H1 (cell line): Measurements from ENCODE around the gene ZNF184. TPM values are rescaled to one million over a fixed set of nuclear protein-coding genes. Genes with fewer than 3 reads are reported as not detected.

Experiments
- ASH2L ChIP-seq: fragments of 200-600, 300-600 bp; sonication (generic); IDR thresholded peaks from one replicate; pipeline ENCODE4 v1.7.1; 2017; ENCODE audit warnings: low read length
- JUND ChIP-seq: IDR thresholded peaks from 2 replicates; pipeline ENCODE4 v1.6.1; 2011; ENCODE audit warnings: mild to moderate bottlenecking, improper control_type of control experiment, low read length
- SIN3A ChIP-seq, 2 experiments: IDR thresholded peaks in 1 of 2; conservative IDR thresholded peaks in 1 of 2; 2 replicates each; pipeline ENCODE4 v1.6.1; 2011 to 2012; ENCODE audit warnings: low read length in 2 of 2, improper control_type of control experiment in 1 of 2, low read depth in 1 of 2, mild to moderate bottlenecking in 1 of 2
- SUZ12 ChIP-seq: fragments of 200-600 bp; sonication (generic); IDR thresholded peaks from 2 replicates; pipeline ENCODE4 v1.6.1; 2012; ENCODE audit warnings: mild to moderate bottlenecking, inconsistent platforms, low read length, moderate library complexity, mixed read lengths
- TAF1 ChIP-seq: IDR thresholded peaks from 2 replicates; pipeline ENCODE4 v1.6.1; 2011; ENCODE audit warnings: mild to moderate bottlenecking, low read depth, low read length
- TAF7 ChIP-seq: optimal IDR thresholded peaks from 2 replicates; pipeline ENCODE3; 2011; ENCODE audit warnings: low read depth, mild to moderate bottlenecking, inconsistent platforms, low read length, moderate library complexity, borderline replicate concordance
- TEAD4 ChIP-seq: IDR thresholded peaks from 2 replicates; pipeline ENCODE4 v1.6.1; 2012; ENCODE audit warnings: low read depth, low read length, inconsistent platforms, mixed read lengths
- ZNF274 ChIP-seq: IDR thresholded peaks from 2 replicates; pipeline ENCODE4 v1.7.0; 2012; ENCODE audit warnings: low read length, borderline replicate concordance; ENCODE audit errors: extremely low read depth
- polyA plus RNA-seq, 7 experiments: library from polyadenylated mRNA; depleted of rRNA in 3 of 7; stranded (reverse) in 5 of 7; unstranded in 2 of 7; fragments of >200 nt in 5 of 7; fragments of 200-250 nt in 2 of 7; gene quantifications; 1 replicate in 5 of 7; 2 replicates in 1 of 7; 4 replicates in 1 of 7; pipeline versions ENCODE4 v1.2.1 to v1.2.3, GENCODE V29; 2011 to 2013; ENCODE audit warnings: missing spikeins in 2 of 7, mixed read lengths in 2 of 7
- total RNA-seq: library from RNA; stranded (reverse); fragmentation: NEBNext Ultra II Directional; extraction: Animal tissue kit (Norgen Biotek cat#: 25700); gene quantifications from 2 replicates; pipeline ENCODE4 v1.2.1, GENCODE V29; 2021
- TF ChIP-seq, protein P1 (sequence below): fragments of 300-600 bp; sonication (generic); IDR thresholded peaks from 2 replicates; pipeline ENCODE4 v1.7.1; 2012; ENCODE audit warnings: low read length, moderate library complexity, mild to moderate bottlenecking, inconsistent platforms; ENCODE audit not compliant: insufficient replicate concordance

The ZNF184 gene
- total and polyA plus RNA-seq, 2 of the 8 experiments (the other 6 are each of a cell fraction or from before 2014, with no cell fraction given), result 1.9 to 12.3 TPM

DNA sequence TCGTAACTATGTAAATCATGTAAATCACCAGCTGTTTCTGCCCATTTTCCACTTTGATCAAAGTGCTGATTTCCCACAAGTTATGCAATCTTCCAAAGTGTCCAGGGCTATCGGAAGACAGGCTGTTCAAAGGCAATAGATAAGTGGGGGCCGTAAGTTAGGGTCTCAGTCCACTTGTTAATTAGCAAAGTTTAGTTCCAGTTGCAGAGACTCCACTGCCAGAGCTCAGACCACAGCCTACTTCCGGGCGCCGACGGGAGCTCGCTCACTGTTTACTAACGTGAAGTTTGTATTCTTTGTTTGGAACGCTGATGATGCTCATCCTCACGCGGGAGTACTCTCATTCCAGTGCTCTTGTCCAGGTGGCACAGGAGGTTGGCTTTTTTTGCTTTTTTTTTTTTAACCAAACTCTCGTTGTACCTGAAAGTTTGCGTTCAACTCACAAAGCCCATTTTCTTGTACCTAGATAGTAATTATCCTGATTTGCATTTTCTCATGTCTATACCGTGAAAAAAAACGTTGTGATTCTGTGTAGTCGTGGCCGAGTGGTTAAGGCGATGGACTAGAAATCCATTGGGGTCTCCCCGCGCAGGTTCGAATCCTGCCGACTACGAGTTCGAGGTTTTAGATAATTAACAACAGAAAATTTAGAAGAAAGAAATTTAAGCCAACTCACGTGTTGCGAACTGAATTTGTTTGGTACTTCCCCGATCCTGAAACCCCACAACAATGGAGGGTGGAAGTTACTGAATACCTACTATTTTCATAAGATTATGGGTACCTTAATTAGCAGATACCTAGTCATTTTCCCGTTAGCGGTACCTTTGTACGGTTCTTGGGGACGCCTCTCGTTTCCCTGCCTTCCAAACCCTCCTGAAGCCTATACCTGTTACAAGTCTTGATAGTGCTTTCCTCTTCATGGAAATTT is 29.9 kb upstream of the ZNF184 start (continued):
- TF ChIP-seq, protein P1, sequence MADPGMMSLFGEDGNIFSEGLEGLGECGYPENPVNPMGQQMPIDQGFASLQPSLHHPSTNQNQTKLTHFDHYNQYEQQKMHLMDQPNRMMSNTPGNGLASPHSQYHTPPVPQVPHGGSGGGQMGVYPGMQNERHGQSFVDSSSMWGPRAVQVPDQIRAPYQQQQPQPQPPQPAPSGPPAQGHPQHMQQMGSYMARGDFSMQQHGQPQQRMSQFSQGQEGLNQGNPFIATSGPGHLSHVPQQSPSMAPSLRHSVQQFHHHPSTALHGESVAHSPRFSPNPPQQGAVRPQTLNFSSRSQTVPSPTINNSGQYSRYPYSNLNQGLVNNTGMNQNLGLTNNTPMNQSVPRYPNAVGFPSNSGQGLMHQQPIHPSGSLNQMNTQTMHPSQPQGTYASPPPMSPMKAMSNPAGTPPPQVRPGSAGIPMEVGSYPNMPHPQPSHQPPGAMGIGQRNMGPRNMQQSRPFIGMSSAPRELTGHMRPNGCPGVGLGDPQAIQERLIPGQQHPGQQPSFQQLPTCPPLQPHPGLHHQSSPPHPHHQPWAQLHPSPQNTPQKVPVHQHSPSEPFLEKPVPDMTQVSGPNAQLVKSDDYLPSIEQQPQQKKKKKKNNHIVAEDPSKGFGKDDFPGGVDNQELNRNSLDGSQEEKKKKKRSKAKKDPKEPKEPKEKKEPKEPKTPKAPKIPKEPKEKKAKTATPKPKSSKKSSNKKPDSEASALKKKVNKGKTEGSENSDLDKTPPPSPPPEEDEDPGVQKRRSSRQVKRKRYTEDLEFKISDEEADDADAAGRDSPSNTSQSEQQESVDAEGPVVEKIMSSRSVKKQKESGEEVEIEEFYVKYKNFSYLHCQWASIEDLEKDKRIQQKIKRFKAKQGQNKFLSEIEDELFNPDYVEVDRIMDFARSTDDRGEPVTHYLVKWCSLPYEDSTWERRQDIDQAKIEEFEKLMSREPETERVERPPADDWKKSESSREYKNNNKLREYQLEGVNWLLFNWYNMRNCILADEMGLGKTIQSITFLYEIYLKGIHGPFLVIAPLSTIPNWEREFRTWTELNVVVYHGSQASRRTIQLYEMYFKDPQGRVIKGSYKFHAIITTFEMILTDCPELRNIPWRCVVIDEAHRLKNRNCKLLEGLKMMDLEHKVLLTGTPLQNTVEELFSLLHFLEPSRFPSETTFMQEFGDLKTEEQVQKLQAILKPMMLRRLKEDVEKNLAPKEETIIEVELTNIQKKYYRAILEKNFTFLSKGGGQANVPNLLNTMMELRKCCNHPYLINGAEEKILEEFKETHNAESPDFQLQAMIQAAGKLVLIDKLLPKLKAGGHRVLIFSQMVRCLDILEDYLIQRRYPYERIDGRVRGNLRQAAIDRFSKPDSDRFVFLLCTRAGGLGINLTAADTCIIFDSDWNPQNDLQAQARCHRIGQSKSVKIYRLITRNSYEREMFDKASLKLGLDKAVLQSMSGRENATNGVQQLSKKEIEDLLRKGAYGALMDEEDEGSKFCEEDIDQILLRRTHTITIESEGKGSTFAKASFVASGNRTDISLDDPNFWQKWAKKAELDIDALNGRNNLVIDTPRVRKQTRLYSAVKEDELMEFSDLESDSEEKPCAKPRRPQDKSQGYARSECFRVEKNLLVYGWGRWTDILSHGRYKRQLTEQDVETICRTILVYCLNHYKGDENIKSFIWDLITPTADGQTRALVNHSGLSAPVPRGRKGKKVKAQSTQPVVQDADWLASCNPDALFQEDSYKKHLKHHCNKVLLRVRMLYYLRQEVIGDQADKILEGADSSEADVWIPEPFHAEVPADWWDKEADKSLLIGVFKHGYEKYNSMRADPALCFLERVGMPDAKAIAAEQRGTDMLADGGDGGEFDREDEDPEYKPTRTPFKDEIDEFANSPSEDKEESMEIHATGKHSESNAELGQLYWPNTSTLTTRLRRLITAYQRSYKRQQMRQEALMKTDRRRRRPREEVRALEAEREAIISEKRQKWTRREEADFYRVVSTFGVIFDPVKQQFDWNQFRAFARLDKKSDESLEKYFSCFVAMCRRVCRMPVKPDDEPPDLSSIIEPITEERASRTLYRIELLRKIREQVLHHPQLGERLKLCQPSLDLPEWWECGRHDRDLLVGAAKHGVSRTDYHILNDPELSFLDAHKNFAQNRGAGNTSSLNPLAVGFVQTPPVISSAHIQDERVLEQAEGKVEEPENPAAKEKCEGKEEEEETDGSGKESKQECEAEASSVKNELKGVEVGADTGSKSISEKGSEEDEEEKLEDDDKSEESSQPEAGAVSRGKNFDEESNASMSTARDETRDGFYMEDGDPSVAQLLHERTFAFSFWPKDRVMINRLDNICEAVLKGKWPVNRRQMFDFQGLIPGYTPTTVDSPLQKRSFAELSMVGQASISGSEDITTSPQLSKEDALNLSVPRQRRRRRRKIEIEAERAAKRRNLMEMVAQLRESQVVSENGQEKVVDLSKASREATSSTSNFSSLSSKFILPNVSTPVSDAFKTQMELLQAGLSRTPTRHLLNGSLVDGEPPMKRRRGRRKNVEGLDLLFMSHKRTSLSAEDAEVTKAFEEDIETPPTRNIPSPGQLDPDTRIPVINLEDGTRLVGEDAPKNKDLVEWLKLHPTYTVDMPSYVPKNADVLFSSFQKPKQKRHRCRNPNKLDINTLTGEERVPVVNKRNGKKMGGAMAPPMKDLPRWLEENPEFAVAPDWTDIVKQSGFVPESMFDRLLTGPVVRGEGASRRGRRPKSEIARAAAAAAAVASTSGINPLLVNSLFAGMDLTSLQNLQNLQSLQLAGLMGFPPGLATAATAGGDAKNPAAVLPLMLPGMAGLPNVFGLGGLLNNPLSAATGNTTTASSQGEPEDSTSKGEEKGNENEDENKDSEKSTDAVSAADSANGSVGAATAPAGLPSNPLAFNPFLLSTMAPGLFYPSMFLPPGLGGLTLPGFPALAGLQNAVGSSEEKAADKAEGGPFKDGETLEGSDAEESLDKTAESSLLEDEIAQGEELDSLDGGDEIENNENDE, result no peak
- TF ChIP-seq SIN3A (conservative IDR thresholded peaks at IDR 0.05 in 1 of 2, IDR thresholded peaks at IDR 0.05 in 1 of 2; ENCODE audit: low read depth in 1 of 2, low read length in 2 of 2), result peak in 1 of 2 experiments; percentile 22; a peak in 2 of 4 replicates
- TF ChIP-seq JUND, result no peak
- no peak for TF ChIP-seq ZNF274
- TF ChIP-seq TAF1, result no peak
- peak; percentile 57 for TF ChIP-seq TAF7
- no peak for TF ChIP-seq TEAD4
- TF ChIP-seq ASH2L, result peak; percentile 98
- TF ChIP-seq SUZ12, result no peak
